Measurements from ENCODE around the gene B3GNT5. TPM values are rescaled to one million over a fixed set of nuclear protein-coding genes. Genes with fewer than 3 reads are reported as not detected.

B3GNT5 gene
- polyA plus RNA-seq, 3 donors = 14.1 to 17.7 (median 14.2) TPM

GRCh38 chr3:183274609-183275008 lies 21.6 kb downstream of the B3GNT5 start:
- Histone ChIP-seq H3K4me3 (replicated peaks in 1 of 3; ENCODE audit: low read depth in 2 of 3, low read length in 3 of 3) (peak overlapping the region in 1 of 3 experiments; percentile 30), H3K4me2 (replicated peaks; ENCODE audit: extremely low read depth, low read length, poor library complexity, severe bottlenecking) (peak overlapping the region; percentile 46), H3K79me2 (ENCODE audit: insufficient read depth, low read length) (peaks cover 33% of the 10 kb centered on the region)

GRCh38 chr3:183275418-183275817 lies 22.4 kb downstream of the B3GNT5 start:
- peak overlapping the region in 1 of 3 experiments; percentile 30 for H3K4me3 ChIP-seq (replicated peaks in 1 of 3; ENCODE audit: low read depth in 2 of 3, low read length in 3 of 3)
- peak overlapping the region in 1 of 2 donors; percentile 70 for H3K27ac ChIP-seq (ENCODE audit: low read depth in 1 of 2, low read length in 2 of 2)
- peak overlapping the region in 1 of 2 donors; percentile 28 for H3K4me3 Mint-ChIP-seq
- no peaks in the 10 kb centered on the region for H3K27me3 ChIP-seq (ENCODE audit: control insufficient read depth in 2 of 2, insufficient read depth in 2 of 2, low read length in 2 of 2)
- H3K79me2 ChIP-seq (ENCODE audit: insufficient read depth, low read length) = peaks cover 27% of the 10 kb centered on the region
- H3K27me3 Mint-ChIP-seq (ENCODE audit: low read depth in 3 of 3) = no peaks in the 10 kb centered on the region
- TF ChIP-seq CTCF (IDR thresholded peaks at IDR 0.05) = no peak
- no peaks in the 10 kb centered on the region for H4K20me1 ChIP-seq (ENCODE audit: insufficient read depth, low read length)
- H3K9me3 Mint-ChIP-seq = no peaks in the 10 kb centered on the region
- DNase-seq = peak; percentile 85 to 92 (median 87)
- H3K27ac Mint-ChIP-seq = peak overlapping the region; percentile 79 to 92 (median 86)
- peaks cover 2 to 5% of the 10 kb centered on the region in 2 donors for H3K36me3 ChIP-seq (replicated peaks in 1 of 2; ENCODE audit: control insufficient read depth in 1 of 2, insufficient read depth in 2 of 2, low read length in 2 of 2)
- WGBS (ENCODE audit: insufficient coverage) = 0% methylated on average over 1 of the region's 2 CpGs
- H3K4me1 ChIP-seq (ENCODE audit: control insufficient read depth in 1 of 2, insufficient read depth in 2 of 2, low read length in 2 of 2) = peaks cover 31 to 42% of the 10 kb centered on the region in 2 donors
- H3K4me1 Mint-ChIP-seq = peaks cover 27% of the 10 kb centered on the region
- no peak overlapping the region for H2AFZ ChIP-seq (ENCODE audit: insufficient read depth, low read depth, low read length, poor library complexity, severe bottlenecking)
- no peaks in the 10 kb centered on the region for H3K9me3 ChIP-seq (replicated peaks in 1 of 2; ENCODE audit: control insufficient read depth in 1 of 2, insufficient read depth in 1 of 2, low read length in 2 of 2)
- peak overlapping the region; percentile 46 for H3K4me2 ChIP-seq (replicated peaks; ENCODE audit: extremely low read depth, low read length, poor library complexity, severe bottlenecking)
- H3K36me3 Mint-ChIP-seq = peaks cover 3 to 5% of the 10 kb centered on the region in 2 donors
- intact Hi-C loops (cut with micrococcal nuclease) = no loop called here
- H3K9ac ChIP-seq (ENCODE audit: insufficient read depth, low read length, poor library complexity, severe bottlenecking) = no peak overlapping the region

More at GRCh38 chr3:183274609-183275008, 21.6 kb downstream of the B3GNT5 start:
- Mint-ChIP-seq H3K27me3 (ENCODE audit: low read depth in 3 of 3) (no peaks in the 10 kb centered on the region), H3K27ac (peak overlapping the region; percentile 79 to 92 (median 86)), H3K4me1 (peaks cover 27% of the 10 kb centered on the region), H3K4me3 (no peak overlapping the region), H3K36me3 (peaks cover 11 to 12% of the 10 kb centered on the region in 2 donors), H3K9me3 (no peaks in the 10 kb centered on the region)
- DNase-seq = peak in 2 of 3 donors; percentile 62 to 69
- Histone ChIP-seq H2AFZ (ENCODE audit: insufficient read depth, low read depth, low read length, poor library complexity, severe bottlenecking) (no peak overlapping the region), H3K4me1 (ENCODE audit: control insufficient read depth in 1 of 2, insufficient read depth in 2 of 2, low read length in 2 of 2) (peaks cover 31 to 42% of the 10 kb centered on the region in 2 donors), H3K9ac (ENCODE audit: insufficient read depth, low read length, poor library complexity, severe bottlenecking) (no peak overlapping the region), H3K27me3 (ENCODE audit: control insufficient read depth in 2 of 2, insufficient read depth in 2 of 2, low read length in 2 of 2) (no peaks in the 10 kb centered on the region), H4K20me1 (ENCODE audit: insufficient read depth, low read length) (no peaks in the 10 kb centered on the region), H3K27ac (ENCODE audit: low read depth in 1 of 2, low read length in 2 of 2) (peak overlapping the region in 1 of 2 donors; percentile 70), H3K36me3 (replicated peaks in 1 of 2; ENCODE audit: control insufficient read depth in 1 of 2, insufficient read depth in 2 of 2, low read length in 2 of 2) (peaks cover 8 to 13% of the 10 kb centered on the region in 2 donors), H3K9me3 (replicated peaks in 1 of 2; ENCODE audit: control insufficient read depth in 1 of 2, insufficient read depth in 1 of 2, low read length in 2 of 2) (no peaks in the 10 kb centered on the region)
- no peak for TF ChIP-seq CTCF (IDR thresholded peaks at IDR 0.05)
- 100% methylated on average over 2 of the region's 5 CpGs for WGBS (ENCODE audit: insufficient coverage)
- intact Hi-C loops (cut with micrococcal nuclease) = loop anchor here in 1 of 2 donors (5.0 kb wide), 1 partner anchor 33 kb away; no protein-coding TSS in a partner anchor

Measured in CD14-positive monocyte (primary cell).